Body of pancreas (tissue), 4 donors: Measurements from ENCODE around the gene KLHL13.

ENCODE experiments used
- CTCF ChIP-seq, 7 experiments: fragments of 450-650 bp in 4 of 7; fragments of 200-600 bp in 3 of 7; sonication (generic) in 3 of 7; IDR thresholded peaks; one replicate each; pipeline ENCODE4 v1.5.1; 2016 to 2019; ENCODE audit warnings: antibody characterized with exemption in 7 of 7
- POLR2A ChIP-seq, 3 donors: fragments of 450-650 bp; IDR thresholded peaks; one replicate each; pipeline ENCODE4 v1.6.1; 2016; ENCODE audit warnings: antibody characterized with exemption in 3 of 3, mild to moderate bottlenecking in 2 of 3

DNA sequence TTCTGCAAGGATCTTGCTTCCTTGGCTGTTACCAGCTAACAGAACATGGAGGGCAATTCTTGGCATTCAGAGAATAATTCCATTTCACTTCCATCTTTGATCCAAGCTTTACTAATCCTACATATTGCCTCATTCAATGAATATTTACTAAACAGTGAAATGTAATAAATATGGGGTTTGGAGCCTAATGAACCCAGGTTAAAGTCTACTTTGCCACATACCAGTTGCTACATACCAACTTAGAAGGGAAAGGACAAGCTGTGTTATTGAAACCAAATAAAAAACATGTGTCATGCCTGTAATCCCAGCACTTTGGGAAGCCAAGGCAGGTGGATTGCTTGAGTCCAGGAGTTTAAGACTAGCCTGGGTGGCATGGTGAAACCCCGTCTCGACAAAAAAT, 265.6 kb downstream of the KLHL13 start:
- no peak for TF ChIP-seq CTCF (IDR thresholded peaks at IDR 0.05)
- no peak for TF ChIP-seq POLR2A (IDR thresholded peaks at IDR 0.05)
